ENCODE results near the gene NCLN.

DNA sequence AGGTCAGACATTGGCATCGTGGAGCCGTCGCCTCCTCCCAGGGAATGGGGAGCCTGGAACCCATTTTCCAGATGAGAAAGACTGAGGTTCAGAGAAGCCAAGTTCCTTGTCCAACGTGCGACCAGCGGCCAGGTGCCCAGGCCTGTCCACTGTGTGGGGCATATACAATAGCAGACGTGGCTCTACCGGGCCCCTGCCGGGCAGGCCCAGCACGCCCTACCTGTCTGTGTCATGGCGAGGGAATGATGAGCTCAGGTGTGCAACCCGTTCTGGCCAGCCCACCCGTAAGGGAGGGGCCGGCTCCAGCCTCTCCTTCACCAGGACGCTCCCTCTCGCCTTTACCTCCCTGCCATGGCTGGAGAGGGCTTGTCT is 49.1 kb upstream of the NCLN start:
- TF ChIP-seq, protein P1, sequence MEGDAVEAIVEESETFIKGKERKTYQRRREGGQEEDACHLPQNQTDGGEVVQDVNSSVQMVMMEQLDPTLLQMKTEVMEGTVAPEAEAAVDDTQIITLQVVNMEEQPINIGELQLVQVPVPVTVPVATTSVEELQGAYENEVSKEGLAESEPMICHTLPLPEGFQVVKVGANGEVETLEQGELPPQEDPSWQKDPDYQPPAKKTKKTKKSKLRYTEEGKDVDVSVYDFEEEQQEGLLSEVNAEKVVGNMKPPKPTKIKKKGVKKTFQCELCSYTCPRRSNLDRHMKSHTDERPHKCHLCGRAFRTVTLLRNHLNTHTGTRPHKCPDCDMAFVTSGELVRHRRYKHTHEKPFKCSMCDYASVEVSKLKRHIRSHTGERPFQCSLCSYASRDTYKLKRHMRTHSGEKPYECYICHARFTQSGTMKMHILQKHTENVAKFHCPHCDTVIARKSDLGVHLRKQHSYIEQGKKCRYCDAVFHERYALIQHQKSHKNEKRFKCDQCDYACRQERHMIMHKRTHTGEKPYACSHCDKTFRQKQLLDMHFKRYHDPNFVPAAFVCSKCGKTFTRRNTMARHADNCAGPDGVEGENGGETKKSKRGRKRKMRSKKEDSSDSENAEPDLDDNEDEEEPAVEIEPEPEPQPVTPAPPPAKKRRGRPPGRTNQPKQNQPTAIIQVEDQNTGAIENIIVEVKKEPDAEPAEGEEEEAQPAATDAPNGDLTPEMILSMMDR (IDR thresholded peaks at IDR 0.05 in 4 of 5, conservative IDR thresholded peaks at IDR 0.05 in 1 of 5) = no peak
- TF ChIP-seq POLR2A (IDR thresholded peaks at IDR 0.05) = no peak
